ENCODE results near the gene FOSL2.

GRCh38 chr2:28415715-28416114, 23.1 kb downstream of the FOSL2 start:
- TF ChIP-seq, protein P1, sequence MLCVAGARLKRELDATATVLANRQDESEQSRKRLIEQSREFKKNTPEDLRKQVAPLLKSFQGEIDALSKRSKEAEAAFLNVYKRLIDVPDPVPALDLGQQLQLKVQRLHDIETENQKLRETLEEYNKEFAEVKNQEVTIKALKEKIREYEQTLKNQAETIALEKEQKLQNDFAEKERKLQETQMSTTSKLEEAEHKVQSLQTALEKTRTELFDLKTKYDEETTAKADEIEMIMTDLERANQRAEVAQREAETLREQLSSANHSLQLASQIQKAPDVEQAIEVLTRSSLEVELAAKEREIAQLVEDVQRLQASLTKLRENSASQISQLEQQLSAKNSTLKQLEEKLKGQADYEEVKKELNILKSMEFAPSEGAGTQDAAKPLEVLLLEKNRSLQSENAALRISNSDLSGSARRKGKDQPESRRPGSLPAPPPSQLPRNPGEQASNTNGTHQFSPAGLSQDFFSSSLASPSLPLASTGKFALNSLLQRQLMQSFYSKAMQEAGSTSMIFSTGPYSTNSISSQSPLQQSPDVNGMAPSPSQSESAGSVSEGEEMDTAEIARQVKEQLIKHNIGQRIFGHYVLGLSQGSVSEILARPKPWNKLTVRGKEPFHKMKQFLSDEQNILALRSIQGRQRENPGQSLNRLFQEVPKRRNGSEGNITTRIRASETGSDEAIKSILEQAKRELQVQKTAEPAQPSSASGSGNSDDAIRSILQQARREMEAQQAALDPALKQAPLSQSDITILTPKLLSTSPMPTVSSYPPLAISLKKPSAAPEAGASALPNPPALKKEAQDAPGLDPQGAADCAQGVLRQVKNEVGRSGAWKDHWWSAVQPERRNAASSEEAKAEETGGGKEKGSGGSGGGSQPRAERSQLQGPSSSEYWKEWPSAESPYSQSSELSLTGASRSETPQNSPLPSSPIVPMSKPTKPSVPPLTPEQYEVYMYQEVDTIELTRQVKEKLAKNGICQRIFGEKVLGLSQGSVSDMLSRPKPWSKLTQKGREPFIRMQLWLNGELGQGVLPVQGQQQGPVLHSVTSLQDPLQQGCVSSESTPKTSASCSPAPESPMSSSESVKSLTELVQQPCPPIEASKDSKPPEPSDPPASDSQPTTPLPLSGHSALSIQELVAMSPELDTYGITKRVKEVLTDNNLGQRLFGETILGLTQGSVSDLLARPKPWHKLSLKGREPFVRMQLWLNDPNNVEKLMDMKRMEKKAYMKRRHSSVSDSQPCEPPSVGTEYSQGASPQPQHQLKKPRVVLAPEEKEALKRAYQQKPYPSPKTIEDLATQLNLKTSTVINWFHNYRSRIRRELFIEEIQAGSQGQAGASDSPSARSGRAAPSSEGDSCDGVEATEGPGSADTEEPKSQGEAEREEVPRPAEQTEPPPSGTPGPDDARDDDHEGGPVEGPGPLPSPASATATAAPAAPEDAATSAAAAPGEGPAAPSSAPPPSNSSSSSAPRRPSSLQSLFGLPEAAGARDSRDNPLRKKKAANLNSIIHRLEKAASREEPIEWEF (IDR thresholded peaks at IDR 0.05; ENCODE audit: insufficient replicate concordance, low read depth, low read length): no peak
- TF ChIP-seq ZNF384 (IDR thresholded peaks at IDR 0.05; ENCODE audit: borderline replicate concordance, low read depth, low read length): no peak
- no peak for TF ChIP-seq POLR2A (IDR thresholded peaks at IDR 0.05; ENCODE audit: low read depth, low read length)

All from GM12878 (cell line).